ENCODE measurements around the gene APLN.

The APLN gene

DNA sequence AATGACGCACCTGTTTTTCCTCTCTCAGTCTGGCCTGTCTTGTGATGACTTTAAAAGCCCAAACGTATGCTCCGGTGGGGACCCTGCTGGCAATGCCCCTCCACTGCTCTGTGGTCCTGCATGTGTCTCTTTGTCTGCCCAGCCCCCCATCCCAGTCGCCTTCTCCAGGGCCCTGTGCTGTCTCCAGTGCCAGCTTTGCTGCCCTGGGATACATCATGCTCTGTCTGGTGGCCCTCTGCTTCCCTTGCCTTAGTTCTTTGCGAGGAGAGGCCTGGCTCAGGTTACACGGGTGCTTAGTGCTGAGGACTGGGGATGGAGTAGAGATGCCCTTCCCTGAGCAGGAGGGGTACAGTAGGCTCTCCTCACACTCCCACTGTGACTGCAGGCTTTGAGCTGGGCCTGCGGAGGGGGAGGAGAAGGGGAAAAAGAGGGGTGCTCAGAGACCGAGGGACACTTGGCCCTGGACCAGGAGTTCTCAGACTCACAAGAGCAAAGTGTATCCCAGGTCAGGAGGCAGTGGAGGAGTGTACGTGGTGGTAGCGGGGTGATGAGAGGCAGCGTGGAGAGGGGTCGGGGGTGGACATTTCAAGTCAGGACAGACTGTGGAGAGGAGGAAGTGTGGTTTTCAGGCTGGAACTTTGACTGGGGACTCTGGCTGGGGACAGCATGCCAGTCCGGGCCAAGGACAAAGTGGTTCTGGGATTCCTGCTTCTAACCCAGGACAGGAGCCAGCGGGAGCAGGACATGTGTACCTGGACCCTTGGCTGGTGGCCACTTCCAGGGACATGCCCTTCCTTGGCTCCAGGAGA is 2.8 kb downstream of the APLN start:
- TF ChIP-seq, protein P1, sequence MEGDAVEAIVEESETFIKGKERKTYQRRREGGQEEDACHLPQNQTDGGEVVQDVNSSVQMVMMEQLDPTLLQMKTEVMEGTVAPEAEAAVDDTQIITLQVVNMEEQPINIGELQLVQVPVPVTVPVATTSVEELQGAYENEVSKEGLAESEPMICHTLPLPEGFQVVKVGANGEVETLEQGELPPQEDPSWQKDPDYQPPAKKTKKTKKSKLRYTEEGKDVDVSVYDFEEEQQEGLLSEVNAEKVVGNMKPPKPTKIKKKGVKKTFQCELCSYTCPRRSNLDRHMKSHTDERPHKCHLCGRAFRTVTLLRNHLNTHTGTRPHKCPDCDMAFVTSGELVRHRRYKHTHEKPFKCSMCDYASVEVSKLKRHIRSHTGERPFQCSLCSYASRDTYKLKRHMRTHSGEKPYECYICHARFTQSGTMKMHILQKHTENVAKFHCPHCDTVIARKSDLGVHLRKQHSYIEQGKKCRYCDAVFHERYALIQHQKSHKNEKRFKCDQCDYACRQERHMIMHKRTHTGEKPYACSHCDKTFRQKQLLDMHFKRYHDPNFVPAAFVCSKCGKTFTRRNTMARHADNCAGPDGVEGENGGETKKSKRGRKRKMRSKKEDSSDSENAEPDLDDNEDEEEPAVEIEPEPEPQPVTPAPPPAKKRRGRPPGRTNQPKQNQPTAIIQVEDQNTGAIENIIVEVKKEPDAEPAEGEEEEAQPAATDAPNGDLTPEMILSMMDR (IDR thresholded peaks at IDR 0.05; ENCODE audit: control insufficient read depth, insufficient read depth, low read depth, low read length, missing control alignments): no peak
- H3K4me3 ChIP-seq (ENCODE audit: control insufficient read depth, low read depth, low read length): no peak overlapping the region
- DNase-seq (ENCODE audit: low read depth): no peak

DNA sequence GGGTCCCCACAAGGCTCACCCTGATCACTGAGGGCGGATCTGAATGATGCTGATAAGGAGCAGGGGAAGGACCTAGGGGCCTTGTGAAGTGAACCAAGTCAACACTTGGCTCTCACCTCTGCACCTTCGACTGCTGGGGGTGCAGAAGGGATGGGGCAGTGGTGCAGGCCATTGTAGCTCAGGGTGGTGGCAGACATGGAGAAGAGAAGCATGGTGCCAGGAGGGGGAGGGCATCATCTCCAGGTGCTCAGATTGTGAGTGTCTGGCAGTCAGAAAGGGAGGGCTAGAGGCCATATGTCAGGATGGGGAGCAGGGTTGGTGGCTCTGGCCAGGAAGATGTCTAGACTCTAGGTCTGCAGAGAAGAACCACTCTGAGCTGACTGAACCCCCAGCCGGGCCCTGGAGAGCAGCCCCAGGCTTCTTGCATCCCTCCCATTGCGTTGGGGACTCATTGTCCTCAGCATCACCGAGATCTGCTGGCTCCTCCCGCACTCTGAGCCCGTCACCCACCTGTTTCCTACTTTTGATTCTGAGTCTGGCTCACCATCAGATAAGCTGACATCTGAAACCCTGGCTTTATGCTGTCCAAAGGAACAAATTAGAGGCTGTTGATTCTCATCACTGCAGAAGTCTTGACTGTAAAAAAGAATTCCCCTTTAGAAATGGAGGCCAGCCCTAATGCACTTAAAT is 3.8 kb downstream of the APLN start:
- TF ChIP-seq, protein P1 (IDR thresholded peaks at IDR 0.05; ENCODE audit: control insufficient read depth, insufficient read depth, low read depth, low read length, missing control alignments): no peak
- DNase-seq (ENCODE audit: low read depth): no peak
- H3K4me3 ChIP-seq (ENCODE audit: control insufficient read depth, low read depth, low read length): no peak overlapping the region

DNA sequence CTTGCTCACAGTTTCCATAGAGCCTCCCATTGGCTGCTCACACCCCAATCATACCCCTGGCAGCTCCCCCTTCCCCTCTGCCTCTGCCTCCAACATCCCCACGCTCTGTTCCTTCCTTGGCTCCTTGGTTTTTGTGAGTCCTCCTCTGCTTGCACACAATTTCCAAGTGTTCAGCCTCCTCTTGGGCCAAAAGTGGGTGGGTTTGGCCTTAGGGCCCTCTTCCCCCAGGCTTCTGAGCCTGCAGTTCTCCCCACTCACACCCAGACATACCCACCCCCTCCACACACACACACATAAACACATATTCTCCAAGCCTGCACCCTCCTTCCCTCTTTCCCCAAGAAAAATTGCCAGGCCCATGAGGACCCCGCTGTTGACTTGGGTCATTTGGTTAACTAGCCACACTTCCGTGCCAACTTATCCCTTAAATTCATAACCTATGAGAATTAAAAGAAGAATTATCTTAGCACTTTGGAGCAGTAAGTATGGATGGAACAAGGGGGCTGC is 4.5 kb downstream of the APLN start:
- DNase-seq (ENCODE audit: low read depth): no peak
- TF ChIP-seq, protein P1 (IDR thresholded peaks at IDR 0.05; ENCODE audit: control insufficient read depth, insufficient read depth, low read depth, low read length, missing control alignments): no peak
- no peak overlapping the region for H3K4me3 ChIP-seq (ENCODE audit: control insufficient read depth, low read depth, low read length)

DNA sequence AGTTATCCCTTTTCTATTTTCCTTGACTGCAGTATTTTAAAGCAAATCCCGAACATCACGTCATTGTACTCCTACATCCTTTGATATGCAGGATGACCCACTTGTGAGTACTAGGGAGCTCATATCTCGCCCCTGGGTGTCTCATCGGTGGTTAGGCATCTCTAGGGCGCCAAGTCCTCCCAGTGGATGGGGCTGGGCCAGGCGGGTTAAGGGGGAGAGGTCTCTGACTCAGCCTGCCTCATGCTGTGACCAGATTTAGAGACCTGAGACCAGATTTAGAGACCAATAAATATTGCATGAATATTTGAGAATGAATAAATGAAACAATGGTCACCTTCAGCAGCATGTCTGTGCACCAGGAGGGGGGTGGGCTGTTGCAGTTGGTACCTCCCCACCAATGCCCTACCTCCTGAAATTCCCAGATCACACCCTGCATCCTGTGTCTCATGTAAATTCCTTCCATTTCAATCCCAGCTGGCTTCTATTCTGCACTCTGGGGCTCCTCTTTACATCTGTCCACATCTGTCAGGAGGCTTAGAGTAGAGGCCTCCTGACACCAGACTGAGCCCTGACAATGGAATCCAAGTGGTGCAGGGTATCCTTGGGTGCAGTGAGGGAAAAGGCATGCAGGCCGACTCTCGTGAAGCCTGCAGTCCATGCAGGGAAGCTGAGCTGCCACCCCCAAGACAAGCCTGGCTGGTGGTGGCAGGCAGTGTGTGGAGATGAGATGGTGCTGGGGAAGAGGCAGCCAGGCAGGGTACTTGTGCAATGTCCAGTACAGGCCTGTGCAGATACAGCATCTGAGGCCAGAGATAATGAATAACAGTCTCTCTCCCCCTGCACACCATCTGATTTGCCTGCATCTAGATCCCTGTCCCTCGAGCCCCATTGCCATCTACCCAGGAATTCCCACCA is 5.2 kb downstream of the APLN start:
- no peak overlapping the region for H3K4me3 ChIP-seq (ENCODE audit: control insufficient read depth, low read depth, low read length)
- no peak for DNase-seq (ENCODE audit: low read depth)
- TF ChIP-seq, protein P1 (IDR thresholded peaks at IDR 0.05; ENCODE audit: control insufficient read depth, insufficient read depth, low read depth, low read length, missing control alignments): no peak

DNA sequence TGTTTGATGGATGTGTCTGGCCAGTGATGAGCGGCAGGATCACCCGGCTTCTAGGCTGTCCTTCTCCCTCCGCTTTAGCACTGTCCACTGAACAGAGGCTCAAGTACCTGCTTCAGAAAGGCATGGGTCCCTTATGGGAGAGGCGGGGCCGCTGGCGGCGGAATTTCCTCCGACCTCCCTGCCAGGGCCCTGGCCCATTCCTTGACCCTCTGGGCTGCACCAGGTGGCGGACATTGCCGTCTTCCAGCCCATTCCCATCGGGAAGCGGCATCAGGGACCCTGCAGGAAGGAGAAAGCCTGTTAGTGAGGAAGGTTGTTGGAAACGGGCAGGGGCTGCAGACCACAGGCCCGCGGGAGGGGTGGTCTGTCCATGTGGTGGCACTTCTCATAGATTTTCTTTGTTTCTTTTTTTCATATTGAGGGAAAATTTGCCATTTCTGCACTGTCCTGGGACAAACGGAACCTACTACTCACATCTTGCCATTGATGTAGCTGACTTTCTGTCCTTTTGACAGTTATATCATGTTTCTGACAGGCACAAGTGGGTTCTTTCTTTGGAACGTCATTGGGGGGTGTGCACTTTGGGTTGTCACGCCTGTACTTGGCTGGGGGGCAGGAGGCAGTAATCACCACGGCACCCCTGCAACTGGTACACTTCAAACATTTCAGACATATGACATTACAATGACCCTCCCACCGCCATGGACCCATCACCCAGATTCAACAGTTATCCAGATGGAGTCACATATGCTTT is 6.1 kb downstream of the APLN start:
- no peak overlapping the region for H3K4me3 ChIP-seq (ENCODE audit: control insufficient read depth, low read depth, low read length)
- DNase-seq (ENCODE audit: low read depth): no peak
- TF ChIP-seq, protein P1 (IDR thresholded peaks at IDR 0.05; ENCODE audit: control insufficient read depth, insufficient read depth, low read depth, low read length, missing control alignments): no peak

Data from AG09309 (cell line).